Neural crest cell (in vitro differentiated cells): ENCODE results near the gene HHLA2. TPM values are rescaled to one million over a fixed set of nuclear protein-coding genes. Genes with fewer than 3 reads are reported as not detected.

ENCODE experiments used
- DNase-seq: peaks from one replicate; pipeline ENCODE4 v3.0.0; 2021; ENCODE audit warnings: low read depth, mixed read lengths, low spot score
- H3K27ac Mint-ChIP-seq: one replicate; pipeline ENCODE4 v1.8.0; 2021; ENCODE audit warnings: mild to moderate bottlenecking, mixed read lengths; ENCODE audit not compliant: unreplicated experiment
- H3K27me3 Mint-ChIP-seq: 2 replicates; pipeline ENCODE4 v1.8.0; 2021; ENCODE audit warnings: low read depth, mild to moderate bottlenecking, mixed read lengths
- H3K36me3 Mint-ChIP-seq: 2 replicates; pipeline ENCODE4 v1.8.0; 2021; ENCODE audit warnings: low read depth, mild to moderate bottlenecking, mixed read lengths
- H3K4me1 Mint-ChIP-seq: 2 replicates; pipeline ENCODE4 v1.8.0; 2021; ENCODE audit warnings: mixed read lengths
- H3K4me3 Mint-ChIP-seq: one replicate; pipeline ENCODE4 v1.8.0; 2021; ENCODE audit warnings: mild to moderate bottlenecking, mixed read lengths
- H3K9me3 Mint-ChIP-seq: 2 replicates; pipeline ENCODE4 v1.8.0; 2021; ENCODE audit warnings: mixed read lengths
- CTCF ChIP-seq: fragments of 200-600 bp; sonication (generic); conservative IDR thresholded peaks from 2 replicates; pipeline ENCODE4 v1.5.0; 2021; ENCODE audit warnings: antibody characterized with exemption, mild to moderate bottlenecking
- total RNA-seq: library from RNA; stranded (reverse); gene quantifications from 2 replicates; pipeline ENCODE4 v1.2.1, GENCODE V29; 2021

HHLA2 gene
- total RNA-seq, 1 donor from 2014 or later: not detected

DNA sequence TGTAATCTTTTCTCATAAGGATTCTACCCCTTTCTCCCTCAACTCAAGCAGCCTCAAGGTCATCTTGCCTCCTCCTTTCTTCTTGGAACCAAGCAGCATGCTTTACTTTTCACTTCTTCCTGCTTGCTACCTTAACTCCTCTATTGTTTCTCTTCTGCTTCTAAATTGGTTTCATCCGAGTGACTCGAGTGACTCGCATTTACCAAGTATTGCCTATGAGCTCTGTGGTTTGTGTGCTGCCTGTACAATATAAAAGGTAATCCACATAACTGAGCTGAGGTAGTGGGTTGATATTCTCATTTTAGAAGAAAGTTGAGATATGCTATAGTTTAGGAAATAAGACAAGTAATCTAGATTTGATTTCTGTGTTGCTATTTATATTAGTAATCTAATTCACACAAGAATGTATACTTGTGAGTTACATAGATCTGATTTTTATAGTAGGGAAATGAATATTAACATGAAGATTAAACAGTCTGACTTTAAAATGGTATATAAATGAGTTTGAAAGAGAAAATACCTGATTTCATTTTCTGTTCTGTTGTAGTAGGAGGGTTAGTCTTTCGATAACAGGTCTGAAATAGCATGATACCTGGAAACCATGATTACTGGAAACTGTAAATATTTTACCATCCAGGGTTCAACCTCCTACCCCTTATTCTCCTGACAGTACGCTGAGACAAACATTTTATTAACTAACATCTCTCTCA, 5.5 kb downstream of the HHLA2 start:
- no peak overlapping the region for H3K4me3 Mint-ChIP-seq
- H3K27ac Mint-ChIP-seq: no peak overlapping the region
- no peaks in the 10 kb centered on the region for H3K27me3 Mint-ChIP-seq
- no peaks in the 10 kb centered on the region for H3K9me3 Mint-ChIP-seq
- TF ChIP-seq CTCF: no peak
- H3K4me1 Mint-ChIP-seq: no peaks in the 10 kb centered on the region
- DNase-seq: no peak
- H3K36me3 Mint-ChIP-seq: no peaks in the 10 kb centered on the region

GRCh38 chr3:108302570-108302969, 6.2 kb downstream of the HHLA2 start:
- no peaks in the 10 kb centered on the region for H3K4me1 Mint-ChIP-seq
- no peaks in the 10 kb centered on the region for H3K9me3 Mint-ChIP-seq
- TF ChIP-seq CTCF: no peak
- no peak overlapping the region for H3K27ac Mint-ChIP-seq
- no peaks in the 10 kb centered on the region for H3K36me3 Mint-ChIP-seq
- no peak overlapping the region for H3K4me3 Mint-ChIP-seq
- H3K27me3 Mint-ChIP-seq: no peaks in the 10 kb centered on the region
- no peak for DNase-seq

- H3K4me3 Mint-ChIP-seq: no peak overlapping the region
- peaks cover 6% of the 10 kb centered on the region for H3K9me3 Mint-ChIP-seq
- no peak for DNase-seq
- H3K4me1 Mint-ChIP-seq: no peaks in the 10 kb centered on the region
- H3K27me3 Mint-ChIP-seq: no peaks in the 10 kb centered on the region
- no peaks in the 10 kb centered on the region for H3K36me3 Mint-ChIP-seq
- H3K27ac Mint-ChIP-seq: no peak overlapping the region
- TF ChIP-seq CTCF: no peak
These were observed 9.3 kb downstream of the HHLA2 start for GRCh38 chr3:108305484-108306172.

DNA sequence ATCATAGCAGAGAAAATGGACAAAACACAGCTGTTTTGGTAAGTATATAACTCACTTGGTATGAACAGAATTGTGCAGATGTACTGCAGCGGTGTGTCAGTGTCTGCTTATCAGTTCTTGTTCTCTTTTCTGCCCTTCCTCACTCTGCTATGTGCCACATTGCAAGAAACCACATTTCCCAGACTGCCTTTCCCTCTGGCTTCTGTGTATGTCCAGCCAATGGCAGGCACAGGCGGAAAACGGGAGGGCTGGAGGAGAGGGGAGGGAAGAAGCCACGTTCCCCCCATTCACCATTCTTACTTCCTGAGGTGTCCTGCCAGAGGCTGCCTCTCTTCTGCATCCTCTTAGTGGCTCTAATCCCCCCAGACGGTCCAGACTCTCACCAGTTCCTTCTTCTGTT, 15.4 kb downstream of the HHLA2 start:
- no peaks in the 10 kb centered on the region for H3K4me1 Mint-ChIP-seq
- H3K27me3 Mint-ChIP-seq: no peaks in the 10 kb centered on the region
- DNase-seq: no peak
- H3K36me3 Mint-ChIP-seq: no peaks in the 10 kb centered on the region
- peaks cover 6% of the 10 kb centered on the region for H3K9me3 Mint-ChIP-seq
- no peak for TF ChIP-seq CTCF
- H3K4me3 Mint-ChIP-seq: no peak overlapping the region
- H3K27ac Mint-ChIP-seq: no peak overlapping the region

GRCh38 chr3:108312656-108313055, 16.3 kb downstream of the HHLA2 start:
- Mint-ChIP-seq H3K27ac (no peak overlapping the region), H3K4me1 (no peaks in the 10 kb centered on the region), H3K4me3 (no peak overlapping the region), H3K9me3 (peaks cover 6% of the 10 kb centered on the region), H3K36me3 (no peaks in the 10 kb centered on the region), H3K27me3 (no peaks in the 10 kb centered on the region)
- no peak for DNase-seq
- TF ChIP-seq CTCF: no peak
